DMS53 treated with DMSO at 0.1 percent for 48 hours (cell line): ENCODE results near the gene GPC3.

Experiments used
- DNase-seq: peaks from one replicate; lab custom pipeline; 2025; ENCODE audit not compliant: unreplicated experiment; lab: John Stamatoyannopoulos, UW

GPC3 gene

DNA sequence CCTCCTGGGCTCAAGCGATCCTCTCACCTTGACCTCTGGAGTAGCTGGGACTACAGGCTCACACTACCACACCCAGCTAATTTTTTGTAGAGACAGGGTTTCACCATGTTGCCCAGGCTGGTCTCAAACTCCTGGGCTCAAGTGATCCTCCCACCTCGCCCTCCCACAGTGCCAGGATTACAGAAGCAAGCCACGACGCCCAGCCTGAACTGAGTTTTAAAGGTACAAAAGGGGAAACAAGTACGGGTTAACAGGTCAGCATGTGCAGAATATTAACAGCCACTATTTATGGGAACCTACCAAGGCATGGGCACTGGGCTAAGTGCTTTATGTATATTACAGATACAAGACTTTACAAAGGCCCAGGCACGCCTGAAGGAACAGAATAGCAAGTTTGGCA lies 405.8 kb downstream of the GPC3 start:
- DNase-seq: no peak

DNA sequence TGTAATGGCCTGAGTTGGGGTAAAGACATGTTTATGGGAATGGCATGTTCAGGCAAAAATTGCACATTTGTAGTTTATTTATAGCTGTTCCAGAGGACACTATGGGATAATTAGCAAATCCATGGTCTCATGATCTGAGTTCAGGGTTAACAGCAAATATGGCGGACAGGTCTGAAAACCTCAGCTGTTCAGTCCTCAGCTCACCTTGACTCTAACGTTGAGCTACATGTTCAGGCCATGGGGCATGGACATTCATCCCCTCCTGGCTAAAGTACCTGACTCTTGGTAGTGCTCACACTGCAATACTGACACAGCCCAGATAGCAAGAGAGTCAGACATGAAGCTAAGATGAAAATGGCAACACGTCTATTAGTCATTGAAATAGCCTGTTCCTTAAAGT lies 408.5 kb downstream of the GPC3 start:
- DNase-seq: no peak

DNA sequence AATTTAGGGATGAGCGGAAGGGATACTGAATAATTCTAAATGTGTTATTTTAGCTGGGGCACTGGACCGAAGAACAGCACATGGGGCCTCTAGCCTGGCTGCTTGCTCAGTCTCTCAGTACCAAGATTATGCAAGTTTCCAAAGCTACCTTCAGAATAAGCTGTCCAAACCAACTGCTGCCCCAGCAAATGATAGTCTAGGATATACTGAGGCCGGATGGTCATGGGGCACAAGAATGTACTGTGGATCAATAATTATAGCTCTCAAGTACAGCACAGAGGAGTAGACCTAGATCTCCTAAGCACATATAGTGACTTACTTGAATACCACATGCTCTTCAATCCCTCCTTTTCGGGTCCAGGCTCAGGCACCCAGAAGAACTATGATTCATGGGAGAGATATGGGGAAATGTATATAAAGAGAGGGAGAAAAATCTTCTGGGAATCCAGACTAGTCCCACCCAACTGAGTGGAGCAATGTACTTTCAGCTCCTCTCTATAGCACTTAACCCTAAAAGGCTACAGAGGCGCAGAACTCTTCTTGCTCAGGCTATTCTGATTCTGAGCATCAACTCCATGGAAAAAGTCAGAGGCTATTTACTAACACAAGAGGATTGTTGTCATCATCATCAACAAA lies 409.8 kb downstream of the GPC3 start:
- DNase-seq: no peak

DNA sequence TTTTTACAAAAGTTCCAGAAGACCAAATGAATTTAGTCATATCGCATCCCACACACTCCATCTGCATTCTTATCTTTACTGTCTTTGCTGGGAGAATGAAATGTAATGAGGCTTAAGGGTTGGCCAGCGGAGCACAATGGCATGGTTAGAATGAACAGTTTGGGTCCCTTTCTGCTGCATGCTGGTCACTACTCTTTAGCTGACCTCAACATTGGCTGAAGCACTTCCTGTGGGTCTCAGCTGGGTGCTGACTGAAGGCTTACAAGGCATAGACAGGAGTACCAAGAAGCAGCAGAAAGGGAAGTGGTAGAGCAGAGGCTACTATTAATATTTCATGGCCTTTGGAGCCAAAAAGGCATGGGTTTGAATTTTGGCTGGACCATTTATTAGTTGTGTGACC lies 410.7 kb downstream of the GPC3 start:
- no peak for DNase-seq

DNA sequence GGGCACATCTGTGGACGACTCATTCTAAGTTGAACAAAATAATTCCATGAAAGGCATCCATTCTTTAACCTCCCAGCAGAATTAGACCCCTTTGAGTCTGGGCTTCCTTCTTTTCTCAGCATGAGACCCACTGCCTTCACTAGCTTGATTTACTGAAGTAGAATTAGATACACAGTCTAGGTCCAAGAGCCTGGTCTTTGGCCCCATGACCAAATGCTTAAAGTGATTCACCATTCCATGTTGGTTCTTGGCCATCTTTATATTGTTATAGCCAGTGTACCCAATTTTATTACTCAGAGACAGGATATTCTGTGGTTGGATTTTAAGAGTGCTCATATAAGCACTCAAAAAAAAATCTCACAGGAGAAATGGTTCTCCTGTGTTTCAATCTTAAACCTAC lies 414.8 kb downstream of the GPC3 start:
- DNase-seq: no peak

DNA sequence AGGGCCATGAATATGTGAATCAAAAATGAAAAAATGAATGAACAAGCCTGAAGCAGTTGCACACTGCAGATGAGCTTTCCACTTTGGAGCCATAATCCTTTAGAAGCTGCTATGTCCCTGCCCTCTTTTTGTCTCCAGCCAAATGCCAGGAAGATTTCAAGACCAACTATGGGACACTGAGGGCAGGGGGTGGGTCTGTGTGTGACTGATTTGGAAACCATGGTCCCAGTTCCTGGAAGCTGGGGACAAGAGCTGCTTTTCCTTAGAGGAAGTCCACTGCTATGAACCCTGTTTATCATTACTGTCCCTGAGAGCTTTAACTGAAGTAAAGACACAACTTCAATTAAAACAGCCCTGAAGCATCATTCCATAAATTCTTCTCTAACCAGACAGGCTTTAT lies 416.2 kb downstream of the GPC3 start:
- no peak for DNase-seq

DNA sequence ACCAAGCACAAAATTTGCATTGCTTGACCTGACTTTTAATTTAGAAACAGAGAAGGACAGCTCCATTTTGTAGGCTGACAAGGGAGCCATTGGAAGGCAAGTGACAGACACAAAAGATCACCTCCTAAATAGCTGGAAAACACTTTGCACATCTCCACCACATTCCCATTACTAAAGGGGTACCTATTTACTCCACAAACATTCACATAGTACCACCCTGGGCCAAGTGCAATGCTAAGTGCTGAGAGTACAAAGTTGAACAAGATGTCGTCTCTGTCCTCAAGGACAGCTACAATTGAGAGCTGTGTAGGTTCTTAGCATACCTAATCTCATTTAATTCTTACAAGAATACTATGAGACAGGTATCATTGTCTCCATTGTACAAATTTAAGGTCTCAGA lies 417.3 kb downstream of the GPC3 start:
- DNase-seq: no peak

DNA sequence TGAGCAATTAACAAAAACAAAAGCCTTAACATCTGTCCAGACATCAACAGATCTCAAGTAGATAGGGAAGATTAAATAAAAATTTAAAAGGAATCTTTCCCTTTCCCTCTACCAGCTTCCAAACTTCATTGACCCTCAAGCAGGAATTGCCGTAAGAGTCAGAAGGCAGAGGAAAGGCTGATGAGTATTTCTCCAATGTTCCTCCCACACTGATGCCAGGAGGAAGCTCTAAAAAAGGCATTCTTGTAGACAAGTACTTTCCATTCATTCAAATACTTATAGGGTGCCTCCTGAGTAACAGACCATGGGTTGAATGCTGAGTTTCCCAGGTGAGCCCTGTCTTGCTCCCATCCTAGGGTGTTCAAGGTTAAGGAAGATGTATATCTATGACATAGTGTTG lies 418.5 kb downstream of the GPC3 start:
- no peak for DNase-seq

DNA sequence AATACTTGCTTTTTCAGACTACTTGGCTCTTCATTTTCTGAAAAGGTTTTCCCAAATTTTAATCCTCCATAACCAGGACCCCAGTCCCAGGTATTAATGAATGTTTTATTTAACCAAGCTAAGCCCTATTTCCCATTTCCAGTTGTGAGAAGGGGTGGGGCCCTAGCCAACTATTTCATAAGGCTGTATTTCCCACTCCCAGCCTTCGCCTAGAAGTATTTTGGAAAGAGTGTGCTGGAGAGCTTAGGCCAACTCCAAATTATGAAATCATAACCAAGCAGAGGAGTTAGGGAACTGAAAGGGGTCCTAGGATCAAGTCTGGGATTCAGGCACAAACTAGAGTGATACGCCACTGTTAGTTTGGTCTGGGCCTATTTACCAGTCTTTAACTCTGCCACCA lies 421.7 kb downstream of the GPC3 start:
- DNase-seq: no peak

DNA sequence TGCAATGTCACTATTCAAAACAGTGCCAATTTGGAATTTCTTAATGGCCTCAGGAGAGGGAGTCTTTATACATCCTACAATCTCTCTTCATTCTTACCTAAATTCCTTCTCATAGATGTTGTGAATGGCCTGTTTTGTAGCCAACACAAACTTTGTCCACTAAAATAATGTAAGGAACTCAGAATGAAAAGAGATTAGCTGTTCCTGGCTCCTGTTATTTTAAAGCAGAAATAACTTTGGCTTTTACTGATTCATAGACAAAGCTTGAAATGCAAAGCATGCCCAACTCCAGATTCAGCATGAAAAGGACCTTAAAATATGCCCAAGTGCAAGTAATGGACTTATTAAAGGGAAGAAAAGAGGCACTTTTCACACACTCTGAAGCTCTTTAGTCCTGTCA lies 424.1 kb downstream of the GPC3 start:
- DNase-seq: no peak

DNA sequence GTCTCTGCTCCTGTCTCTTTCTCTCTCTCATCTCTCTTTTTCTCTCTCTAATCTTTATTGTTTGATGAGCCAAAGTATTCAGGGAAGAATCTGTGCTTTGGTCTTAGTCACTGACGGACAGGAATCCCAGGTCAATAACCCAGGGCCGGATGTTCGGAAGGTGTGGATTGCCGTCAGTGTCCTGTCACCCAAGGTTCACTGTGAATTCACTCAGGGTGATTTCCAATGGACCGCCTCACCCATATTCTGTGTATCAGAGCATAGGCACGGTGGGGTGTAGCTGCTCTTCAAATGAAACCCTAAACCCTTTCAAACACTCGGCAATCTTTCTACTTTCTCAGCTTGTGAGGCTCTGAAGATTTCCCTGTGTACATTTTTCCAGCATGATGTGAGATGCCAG lies 425.5 kb downstream of the GPC3 start:
- no peak for DNase-seq

DNA sequence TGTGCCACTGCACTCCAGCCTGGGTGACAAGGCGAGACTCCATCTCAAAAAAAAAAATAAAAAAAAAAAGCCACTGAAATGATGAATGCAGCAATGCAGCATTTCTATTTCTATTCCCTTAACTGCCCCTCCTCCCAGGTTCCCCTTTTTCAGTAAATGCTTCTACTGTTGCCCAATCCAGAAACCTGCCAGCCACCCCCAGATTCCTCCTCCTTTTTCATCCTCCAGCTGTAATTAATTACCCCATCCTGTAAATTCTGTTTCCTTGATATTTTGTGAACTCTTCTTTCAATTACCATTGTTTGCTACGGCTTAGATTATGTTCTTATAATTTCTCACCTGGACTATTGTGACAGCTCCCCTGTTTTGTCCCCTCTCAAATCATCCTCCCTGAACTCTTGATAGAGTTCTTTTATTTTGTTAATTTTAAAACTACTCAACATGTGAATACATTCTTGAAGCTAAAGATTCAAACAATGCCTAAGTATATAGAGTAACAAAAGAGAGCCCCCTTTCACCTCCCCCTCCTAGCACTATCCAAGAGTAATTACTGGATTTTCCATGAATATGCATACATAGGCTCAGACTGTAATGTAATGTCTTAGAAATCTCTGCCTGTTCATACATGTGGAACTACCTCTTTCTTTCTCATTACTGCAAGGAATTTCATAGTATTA lies 429.5 kb downstream of the GPC3 start:
- DNase-seq: no peak

DNA sequence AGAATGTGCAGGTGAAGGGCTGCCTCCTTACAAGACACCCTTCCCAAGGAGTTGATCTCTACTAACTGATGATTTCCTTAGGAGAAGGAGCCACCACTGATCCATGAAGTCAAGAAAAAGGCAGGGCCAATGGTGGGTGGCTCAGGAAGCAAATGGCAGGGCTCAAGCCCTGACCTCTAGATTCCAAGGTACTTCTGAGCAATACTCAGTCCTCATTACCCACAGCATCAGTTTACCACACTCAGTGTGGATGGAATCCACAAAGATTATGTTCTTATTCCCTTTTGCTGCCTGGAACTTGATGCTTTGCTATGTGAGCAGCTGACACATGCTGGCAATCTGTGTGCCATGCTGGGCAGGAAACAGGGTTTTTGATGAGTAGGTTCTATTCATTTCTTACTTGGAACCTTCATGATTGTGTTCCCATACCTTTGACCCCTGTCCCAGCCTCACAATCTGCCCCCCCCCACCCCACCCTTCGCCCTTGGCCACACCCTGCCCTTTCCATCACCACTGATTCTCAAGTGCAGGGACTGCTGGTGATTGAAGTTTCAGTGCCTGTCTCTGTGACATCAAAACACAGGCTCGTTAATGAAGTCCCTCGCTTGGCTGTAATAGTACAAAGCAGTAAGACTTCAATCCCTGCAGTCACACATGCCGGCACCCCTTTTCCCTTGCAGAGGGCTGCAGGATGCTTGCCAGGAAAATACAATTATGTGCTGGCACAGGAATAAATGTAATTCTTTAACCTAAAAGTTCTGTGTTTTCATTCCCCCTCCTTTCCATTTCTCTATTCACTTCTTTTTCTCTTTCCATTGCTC lies 434.5 kb downstream of the GPC3 start:
- no peak for DNase-seq

DNA sequence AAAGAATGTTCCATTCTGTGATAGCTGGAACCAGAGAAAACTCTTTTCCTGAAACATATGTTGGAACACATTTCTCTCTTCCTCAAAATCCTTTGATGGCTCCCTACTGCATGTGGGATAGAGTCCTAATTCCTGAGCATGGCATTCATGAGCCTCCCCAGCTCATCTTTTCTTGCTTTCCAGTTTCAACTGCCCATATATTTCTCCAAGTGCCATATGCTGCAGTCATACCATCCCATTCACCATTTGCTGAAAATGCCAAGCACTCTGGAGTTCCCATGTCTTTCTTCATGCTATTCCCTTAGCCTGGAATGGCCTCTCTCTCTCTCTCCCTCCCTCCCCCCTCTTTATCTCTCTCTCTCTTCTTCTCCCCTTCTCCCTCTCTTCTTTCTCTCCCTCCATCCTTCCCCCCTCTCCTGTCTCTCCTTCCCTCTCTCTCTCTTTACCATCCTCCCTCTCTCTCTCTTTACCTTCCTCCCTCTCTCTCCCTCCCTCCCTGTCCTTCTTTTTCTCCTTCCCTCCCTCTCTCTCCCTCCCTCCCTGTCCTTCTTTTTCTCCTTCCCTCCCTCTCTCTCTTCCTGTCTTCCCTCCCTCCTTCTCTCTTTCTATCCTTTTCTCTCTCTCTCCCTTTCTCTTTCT lies 436.0 kb downstream of the GPC3 start:
- DNase-seq: no peak

DNA sequence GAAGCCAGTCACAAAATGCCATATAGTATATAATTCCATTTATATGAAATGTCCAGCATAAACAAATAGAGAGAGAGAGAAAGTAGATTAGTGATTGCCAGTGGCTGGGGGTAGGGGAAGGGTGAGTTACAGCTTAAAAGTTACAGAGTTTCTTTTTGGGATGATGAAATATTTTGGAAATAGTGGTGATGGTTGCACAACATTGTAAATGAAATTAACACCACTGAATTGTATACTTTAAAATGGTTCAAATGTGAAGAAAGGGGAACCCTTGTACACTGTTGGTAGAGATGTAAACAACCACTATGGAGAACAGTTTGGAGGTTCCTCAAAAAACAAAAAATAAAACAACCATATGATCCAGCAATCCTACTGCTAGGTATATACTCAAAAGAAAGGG lies 439.0 kb downstream of the GPC3 start:
- DNase-seq: no peak

DNA sequence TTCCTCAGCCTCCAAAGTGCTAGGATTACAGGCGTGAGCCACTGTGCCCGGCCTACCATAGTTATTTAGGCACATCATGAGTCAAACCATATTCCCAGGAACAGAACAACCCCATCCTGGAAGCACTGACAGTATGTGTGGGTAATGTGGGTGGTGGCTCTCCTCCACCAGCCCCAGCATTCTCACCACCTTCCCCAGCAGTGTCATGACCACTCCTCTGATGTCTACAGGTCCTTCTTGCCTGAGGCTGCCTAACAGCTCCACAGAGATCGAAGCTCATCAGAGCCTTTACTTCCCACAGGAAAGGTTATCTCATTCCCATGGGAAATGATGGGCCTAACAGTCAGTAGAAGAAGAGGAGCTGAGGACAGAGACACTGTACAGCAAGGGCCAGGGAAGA lies 440.6 kb downstream of the GPC3 start:
- no peak for DNase-seq

DNA sequence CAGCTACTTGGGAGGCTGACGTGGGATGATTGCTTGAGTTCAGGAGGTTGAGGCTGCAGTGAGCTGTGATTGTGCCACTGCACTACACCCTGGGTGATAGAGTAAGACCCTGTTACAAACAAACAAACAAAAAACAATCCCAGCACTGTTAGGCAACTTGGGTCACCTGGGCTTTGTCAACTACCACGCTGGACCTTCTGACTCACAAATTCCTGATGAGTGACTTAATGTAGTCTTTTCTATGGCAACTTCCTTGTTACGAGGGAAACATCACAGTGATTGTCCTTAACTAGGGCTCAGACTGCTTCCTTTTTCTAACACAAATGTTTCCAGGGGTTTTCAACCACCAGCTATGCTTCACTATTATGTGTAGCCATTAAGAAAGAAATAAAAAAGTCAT lies 441.3 kb downstream of the GPC3 start:
- DNase-seq: peak; percentile 19

DNA sequence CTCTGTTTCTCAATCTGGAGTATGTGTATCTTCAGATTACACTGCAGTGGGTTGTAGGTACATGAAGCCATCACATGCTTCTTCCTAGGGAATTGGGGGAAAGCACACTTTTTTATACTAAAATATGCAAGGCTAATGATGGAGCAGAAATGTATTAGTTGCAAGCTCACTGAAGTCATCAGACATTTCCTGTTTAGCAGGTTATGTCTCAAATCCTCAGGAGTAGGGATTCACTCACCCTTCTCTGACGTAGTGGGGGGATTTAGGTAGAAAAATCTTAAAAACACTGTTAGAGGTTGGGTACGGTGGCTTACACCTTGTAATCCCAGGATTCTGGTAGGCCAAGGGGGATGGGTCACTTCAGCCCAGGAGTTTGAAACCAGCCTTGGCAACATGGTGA lies 441.7 kb downstream of the GPC3 start:
- no peak for DNase-seq

DNA sequence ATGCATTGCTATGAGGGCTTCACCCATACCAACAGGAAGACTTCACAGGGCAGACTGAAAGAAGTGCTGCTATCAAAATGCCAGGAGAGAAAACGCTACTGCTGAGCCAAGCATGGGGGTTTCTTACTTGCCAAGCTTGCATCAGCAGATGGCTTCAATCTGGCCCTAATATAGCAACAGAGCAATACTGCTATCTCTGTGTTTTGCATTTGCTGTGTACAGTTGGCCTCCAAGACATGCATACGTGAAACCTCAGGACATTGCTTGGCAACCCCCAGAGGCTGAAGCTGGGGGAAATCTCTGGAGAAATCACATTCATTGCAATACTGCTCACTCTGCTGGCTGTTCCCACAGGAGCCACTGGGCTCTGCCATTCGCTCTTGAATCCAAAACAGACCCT lies 442.9 kb downstream of the GPC3 start:
- no peak for DNase-seq

DNA sequence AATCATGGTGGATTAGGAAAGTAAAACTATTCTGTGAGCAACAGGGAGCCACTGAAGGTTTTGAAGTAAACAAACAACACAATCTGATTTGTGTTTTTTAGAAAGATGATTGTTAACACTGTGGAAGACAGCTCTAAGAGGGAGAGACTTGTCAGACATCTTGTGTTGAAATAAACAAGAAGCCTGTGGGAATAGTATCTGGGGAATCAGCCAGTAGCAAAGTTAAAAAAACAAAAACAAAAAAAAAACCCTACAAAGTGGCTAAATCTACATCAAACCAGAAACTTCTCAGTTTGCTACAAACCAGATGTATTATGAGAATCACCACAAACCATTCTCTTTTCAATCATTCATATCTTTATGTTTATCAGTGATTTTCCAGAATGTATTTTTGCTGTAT lies 444.4 kb downstream of the GPC3 start:
- no peak for DNase-seq

DNA sequence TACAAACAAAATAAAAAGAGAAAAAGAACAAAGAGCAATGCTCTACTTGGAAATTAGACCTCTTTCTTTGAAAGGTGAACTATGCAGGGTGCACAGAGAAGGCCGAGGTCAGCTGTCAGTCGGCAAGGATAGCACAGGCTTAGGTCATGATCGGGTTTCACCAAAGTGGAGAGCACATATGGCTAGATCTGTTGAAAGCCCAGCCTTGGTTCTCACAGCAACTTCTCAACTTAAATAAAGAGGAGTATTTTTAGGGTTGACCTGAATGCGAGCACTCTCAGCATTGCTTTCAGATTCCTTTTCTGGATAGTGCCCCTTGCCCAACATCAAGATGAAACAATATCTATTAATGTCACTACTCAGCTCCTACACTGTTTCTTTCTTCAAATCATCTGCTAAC lies 447.2 kb downstream of the GPC3 start:
- no peak for DNase-seq

DNA sequence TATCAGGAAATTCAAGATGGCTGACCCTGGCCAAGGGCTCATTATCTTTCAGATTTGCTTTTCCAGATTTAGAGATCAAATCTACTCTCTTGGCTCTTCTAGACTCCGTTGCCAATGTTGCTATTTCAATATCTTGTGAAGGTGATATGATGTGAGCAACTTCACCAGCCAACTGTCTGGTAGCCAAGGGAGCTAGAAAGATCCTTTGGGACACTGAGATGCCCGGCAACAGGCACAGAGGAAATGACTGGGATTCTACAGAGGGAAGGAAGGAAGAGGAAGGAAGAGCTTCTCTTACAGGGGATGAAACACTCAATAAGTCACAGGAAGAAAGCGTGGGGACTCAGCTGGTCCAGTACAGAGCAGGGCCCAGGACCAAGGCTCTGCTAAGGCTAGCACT lies 448.3 kb downstream of the GPC3 start:
- no peak for DNase-seq
